HG02970 (cell line): Measurements from ENCODE around the gene RGS5.

ENCODE experiments used
- ATAC-seq: cut with Tn5 transposase; IDR thresholded peaks from one replicate; pipeline ENCODE4 v1.9.1; 2021; ENCODE audit warnings: mild to moderate bottlenecking, moderate library complexity, moderate number of reproducible peaks; ENCODE audit not compliant: unreplicated experiment, low FRiP score

RGS5 gene

GRCh38 chr1:163093579-163093978 is 109.1 kb downstream of the RGS5 start:
- no peak for ATAC-seq

- no peak for ATAC-seq
Observed at GRCh38 chr1:163093169-163093568, 109.5 kb downstream of the RGS5 start.
